ENCODE results near the gene SPINT1. TPM values are rescaled to one million over a fixed set of nuclear protein-coding genes. Genes with fewer than 3 reads are reported as not detected.

SPINT1 gene
- total and polyA plus RNA-seq, 2 of the 13 experiments (the other 11 are each of a cell fraction or from before 2014, with no cell fraction given), result 0.49 to 2.5 TPM

DNA sequence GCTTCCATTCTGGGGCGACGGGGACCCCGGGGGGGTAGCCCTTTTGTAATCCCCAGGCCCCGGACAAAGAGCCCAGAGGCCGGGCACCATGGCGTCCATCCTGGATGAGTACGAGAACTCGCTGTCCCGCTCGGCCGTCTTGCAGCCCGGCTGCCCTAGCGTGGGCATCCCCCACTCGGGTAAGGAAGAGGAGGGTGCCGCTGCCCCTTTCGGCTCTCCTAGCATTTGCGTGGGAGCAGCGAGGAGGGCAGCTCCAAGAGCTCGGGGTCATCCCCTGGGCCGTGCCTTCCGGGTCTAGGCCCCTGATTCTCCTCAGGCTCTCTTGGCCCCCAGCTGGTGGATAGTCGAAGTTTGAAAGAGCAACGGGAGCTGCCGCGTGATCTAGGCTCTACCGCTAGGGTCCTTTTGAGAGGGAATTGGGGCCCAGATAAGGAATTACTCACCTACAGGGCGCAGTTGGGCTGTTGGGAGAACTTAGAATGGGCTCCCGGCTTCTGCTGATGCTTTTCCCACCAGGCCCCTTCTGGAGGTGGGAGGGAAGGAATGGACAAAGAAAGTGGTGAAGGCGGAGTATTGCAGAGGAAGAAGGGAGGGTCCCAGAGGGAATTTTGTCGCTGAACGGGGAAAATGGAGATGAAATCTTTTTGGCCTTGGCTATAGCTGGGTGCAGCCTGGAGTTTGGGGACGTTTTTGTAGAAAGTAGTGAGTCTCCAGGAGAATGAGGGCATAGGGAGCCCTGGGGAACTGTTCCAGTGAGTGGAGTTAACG lies 51.0 kb downstream of the SPINT1 start (continued):
- TF ChIP-seq, protein P1, sequence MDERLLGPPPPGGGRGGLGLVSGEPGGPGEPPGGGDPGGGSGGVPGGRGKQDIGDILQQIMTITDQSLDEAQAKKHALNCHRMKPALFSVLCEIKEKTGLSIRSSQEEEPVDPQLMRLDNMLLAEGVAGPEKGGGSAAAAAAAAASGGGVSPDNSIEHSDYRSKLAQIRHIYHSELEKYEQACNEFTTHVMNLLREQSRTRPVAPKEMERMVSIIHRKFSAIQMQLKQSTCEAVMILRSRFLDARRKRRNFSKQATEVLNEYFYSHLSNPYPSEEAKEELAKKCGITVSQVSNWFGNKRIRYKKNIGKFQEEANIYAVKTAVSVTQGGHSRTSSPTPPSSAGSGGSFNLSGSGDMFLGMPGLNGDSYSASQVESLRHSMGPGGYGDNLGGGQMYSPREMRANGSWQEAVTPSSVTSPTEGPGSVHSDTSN (CRISPR knock-in tag; IDR thresholded peaks at IDR 0.05), result no peak
- TF ChIP-seq, protein P2, sequence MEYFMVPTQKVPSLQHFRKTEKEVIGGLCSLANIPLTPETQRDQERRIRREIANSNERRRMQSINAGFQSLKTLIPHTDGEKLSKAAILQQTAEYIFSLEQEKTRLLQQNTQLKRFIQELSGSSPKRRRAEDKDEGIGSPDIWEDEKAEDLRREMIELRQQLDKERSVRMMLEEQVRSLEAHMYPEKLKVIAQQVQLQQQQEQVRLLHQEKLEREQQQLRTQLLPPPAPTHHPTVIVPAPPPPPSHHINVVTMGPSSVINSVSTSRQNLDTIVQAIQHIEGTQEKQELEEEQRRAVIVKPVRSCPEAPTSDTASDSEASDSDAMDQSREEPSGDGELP (IDR thresholded peaks at IDR 0.05; ENCODE audit: borderline replicate concordance, low read depth), result peak; percentile 72
- TF ChIP-seq NCOA5 (CRISPR knock-in tag; IDR thresholded peaks at IDR 0.05) (no peak), MXI1 (IDR thresholded peaks at IDR 0.05; ENCODE audit: borderline replicate concordance, low read depth, low read length) (no peak; the same call in 2 of the 3 replicates), SMAD3 (CRISPR knock-in tag; IDR thresholded peaks at IDR 0.05) (no peak), ZNF232 (CRISPR knock-in tag; IDR thresholded peaks at IDR 0.05; ENCODE audit: borderline replicate concordance) (no peak), XRCC5 (optimal IDR thresholded peaks at IDR 0.05; ENCODE audit: low read length) (peak; percentile 72), ZNF256 (CRISPR knock-in tag; conservative IDR thresholded peaks at IDR 0.05) (no peak), MAZ (IDR thresholded peaks at IDR 0.05; ENCODE audit: borderline replicate concordance, low read depth, low read length) (peak; percentile 53), MAZ (CRISPR knock-in tag; IDR thresholded peaks at IDR 0.05; ENCODE audit: low read depth) (no peak), FOXK2 (IDR thresholded peaks at IDR 0.05) (no peak), BRD4 (CRISPR knock-in tag; IDR thresholded peaks at IDR 0.05) (no peak), HOXA5 (CRISPR knock-in tag; IDR thresholded peaks at IDR 0.05) (no peak), HMG20B (CRISPR knock-in tag; conservative IDR thresholded peaks at IDR 0.05) (no peak), AKAP8 (CRISPR knock-in tag; IDR thresholded peaks at IDR 0.05) (no peak), SIX4 (CRISPR knock-in tag; IDR thresholded peaks at IDR 0.05) (no peak), PAWR (CRISPR knock-in tag; IDR thresholded peaks at IDR 0.05; ENCODE audit: borderline replicate concordance) (no peak), DPF2 (CRISPR knock-in tag; IDR thresholded peaks at IDR 0.05; ENCODE audit: borderline replicate concordance, low read depth) (no peak), ZNF782 (CRISPR knock-in tag; IDR thresholded peaks at IDR 0.05; ENCODE audit: borderline replicate concordance) (no peak), ZNF430 (CRISPR knock-in tag; IDR thresholded peaks at IDR 0.05) (0 out of 2 replicates have a peak, but pooled peaks have one; percentile 43), CHD2 (IDR thresholded peaks at IDR 0.05; ENCODE audit: low read depth, low read length) (no peak), SIN3B (IDR thresholded peaks at IDR 0.05; ENCODE audit: low read length) (no peak; the same call in 1 of the 2 replicates), TSC22D2 (CRISPR knock-in tag; IDR thresholded peaks at IDR 0.05; ENCODE audit: borderline replicate concordance) (no peak)
- TF ChIP-seq, protein P3, sequence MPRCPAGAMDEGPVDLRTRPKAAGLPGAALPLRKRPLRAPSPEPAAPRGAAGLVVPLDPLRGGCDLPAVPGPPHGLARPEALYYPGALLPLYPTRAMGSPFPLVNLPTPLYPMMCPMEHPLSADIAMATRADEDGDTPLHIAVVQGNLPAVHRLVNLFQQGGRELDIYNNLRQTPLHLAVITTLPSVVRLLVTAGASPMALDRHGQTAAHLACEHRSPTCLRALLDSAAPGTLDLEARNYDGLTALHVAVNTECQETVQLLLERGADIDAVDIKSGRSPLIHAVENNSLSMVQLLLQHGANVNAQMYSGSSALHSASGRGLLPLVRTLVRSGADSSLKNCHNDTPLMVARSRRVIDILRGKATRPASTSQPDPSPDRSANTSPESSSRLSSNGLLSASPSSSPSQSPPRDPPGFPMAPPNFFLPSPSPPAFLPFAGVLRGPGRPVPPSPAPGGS (CRISPR knock-in tag; IDR thresholded peaks at IDR 0.05), result no peak
- TF ChIP-seq, protein P4, sequence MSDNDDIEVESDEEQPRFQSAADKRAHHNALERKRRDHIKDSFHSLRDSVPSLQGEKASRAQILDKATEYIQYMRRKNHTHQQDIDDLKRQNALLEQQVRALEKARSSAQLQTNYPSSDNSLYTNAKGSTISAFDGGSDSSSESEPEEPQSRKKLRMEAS (IDR thresholded peaks at IDR 0.05), result peak; percentile 69
- TF ChIP-seq, protein P5, sequence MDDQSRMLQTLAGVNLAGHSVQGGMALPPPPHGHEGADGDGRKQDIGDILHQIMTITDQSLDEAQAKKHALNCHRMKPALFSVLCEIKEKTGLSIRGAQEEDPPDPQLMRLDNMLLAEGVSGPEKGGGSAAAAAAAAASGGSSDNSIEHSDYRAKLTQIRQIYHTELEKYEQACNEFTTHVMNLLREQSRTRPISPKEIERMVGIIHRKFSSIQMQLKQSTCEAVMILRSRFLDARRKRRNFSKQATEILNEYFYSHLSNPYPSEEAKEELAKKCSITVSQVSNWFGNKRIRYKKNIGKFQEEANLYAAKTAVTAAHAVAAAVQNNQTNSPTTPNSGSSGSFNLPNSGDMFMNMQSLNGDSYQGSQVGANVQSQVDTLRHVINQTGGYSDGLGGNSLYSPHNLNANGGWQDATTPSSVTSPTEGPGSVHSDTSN (CRISPR knock-in tag; IDR thresholded peaks at IDR 0.05; ENCODE audit: borderline replicate concordance), result no peak
- TF ChIP-seq, protein P6, sequence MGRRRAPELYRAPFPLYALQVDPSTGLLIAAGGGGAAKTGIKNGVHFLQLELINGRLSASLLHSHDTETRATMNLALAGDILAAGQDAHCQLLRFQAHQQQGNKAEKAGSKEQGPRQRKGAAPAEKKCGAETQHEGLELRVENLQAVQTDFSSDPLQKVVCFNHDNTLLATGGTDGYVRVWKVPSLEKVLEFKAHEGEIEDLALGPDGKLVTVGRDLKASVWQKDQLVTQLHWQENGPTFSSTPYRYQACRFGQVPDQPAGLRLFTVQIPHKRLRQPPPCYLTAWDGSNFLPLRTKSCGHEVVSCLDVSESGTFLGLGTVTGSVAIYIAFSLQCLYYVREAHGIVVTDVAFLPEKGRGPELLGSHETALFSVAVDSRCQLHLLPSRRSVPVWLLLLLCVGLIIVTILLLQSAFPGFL (CRISPR knock-in tag; IDR thresholded peaks at IDR 0.05), result no peak
